Epidermal melanocyte (primary cell): ENCODE results near the gene LYZL4.

Experiments used
- DNase-seq: peaks from one replicate; pipeline ENCODE4 v3.0.0; 2011; ENCODE audit warnings: low spot score; ENCODE audit not compliant: insufficient read length

The LYZL4 gene

DNA sequence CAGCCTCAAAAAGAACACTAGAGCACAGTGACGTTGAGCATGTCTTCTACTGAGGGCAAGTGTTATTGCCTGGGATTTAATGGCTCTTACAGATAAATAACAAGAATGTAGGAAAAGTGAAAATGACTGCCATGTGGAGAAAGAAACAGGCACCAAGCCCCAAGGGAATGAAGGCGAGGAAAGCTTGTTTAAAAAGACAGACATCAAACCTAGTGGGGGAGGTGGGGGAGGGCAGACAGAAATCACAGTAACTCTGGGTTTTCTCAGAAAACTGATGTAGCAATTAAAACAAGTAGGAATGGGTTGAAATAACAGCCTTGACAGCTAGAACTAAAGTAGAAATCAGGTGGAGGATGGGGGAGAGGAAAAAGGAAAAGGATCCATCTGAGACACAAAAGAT, 18.4 kb upstream of the LYZL4 start:
- DNase-seq: no peak

- no peak for DNase-seq
These were observed 15.5 kb upstream of the LYZL4 start for GRCh38 chr3:42425736-42426407.

- DNase-seq: no peak
These were observed 14.5 kb upstream of the LYZL4 start for GRCh38 chr3:42424911-42425310.

DNA sequence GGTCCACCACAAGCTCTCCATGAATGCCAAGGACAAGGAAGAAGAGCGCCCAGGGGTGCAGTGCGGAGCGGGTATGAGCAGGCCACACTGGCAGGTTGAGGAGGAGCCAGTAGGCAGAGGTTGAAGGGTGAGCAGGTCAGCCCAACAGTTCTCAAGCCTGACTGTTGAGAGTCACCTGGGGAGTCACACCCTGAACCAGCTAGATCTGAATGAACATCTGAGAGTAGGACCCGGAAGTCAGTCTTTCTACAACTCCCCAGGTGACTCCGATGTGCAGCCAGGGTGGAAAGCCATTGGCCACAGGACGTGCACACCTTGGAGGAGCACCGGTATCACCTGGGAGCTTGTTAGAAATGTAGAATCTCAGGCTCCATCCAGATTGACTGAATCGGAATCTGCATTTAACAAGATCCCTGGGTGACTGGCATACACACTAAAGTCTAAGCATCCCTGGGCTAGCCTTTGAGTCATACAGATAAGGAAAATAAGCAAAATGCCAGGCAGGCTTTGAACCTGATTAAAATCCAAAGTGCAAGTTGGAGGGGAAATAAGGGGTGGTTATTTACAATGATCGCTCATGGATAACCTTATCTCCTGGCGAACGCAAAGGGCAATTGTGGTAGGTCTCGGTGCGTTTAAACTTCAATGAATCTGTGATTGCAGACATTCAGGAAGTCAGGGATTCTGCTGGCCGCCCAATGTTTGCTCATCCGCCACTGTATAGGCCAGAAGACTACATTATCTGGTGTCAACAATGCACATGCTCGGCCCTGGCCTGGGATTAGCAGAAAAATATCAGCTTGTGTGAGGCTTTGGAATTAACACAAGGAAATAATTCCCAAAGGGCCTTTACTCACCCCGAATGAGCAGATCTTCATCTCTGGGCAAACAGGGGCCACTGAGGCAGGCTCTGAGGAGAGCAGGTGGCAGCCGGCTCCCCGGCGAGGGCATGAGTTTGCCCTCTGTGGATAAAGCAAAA, 11.7 kb upstream of the LYZL4 start:
- DNase-seq: no peak

DNA sequence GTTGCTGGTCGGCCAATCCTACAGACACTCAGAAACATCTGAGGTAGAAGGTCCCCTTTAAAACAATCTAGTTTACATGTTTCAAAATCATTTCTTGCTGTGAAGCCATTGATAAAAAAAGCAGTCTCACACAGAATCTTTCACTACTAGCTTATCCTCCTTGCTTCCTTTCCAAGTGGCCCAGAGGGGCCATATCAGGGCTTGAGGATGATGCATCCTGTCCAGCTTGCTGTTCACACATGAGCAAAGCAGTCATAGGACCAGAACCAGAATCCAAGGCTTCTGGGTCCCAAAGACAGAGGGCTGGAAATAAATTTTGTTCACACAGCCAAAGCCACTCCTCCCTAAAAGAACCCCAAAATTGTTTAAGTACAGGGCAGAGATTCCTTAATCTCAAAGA, 9.2 kb upstream of the LYZL4 start:
- no peak for DNase-seq

GRCh38 chr3:42412526-42413155, 2.2 kb upstream of the LYZL4 start:
- no peak for DNase-seq

DNA sequence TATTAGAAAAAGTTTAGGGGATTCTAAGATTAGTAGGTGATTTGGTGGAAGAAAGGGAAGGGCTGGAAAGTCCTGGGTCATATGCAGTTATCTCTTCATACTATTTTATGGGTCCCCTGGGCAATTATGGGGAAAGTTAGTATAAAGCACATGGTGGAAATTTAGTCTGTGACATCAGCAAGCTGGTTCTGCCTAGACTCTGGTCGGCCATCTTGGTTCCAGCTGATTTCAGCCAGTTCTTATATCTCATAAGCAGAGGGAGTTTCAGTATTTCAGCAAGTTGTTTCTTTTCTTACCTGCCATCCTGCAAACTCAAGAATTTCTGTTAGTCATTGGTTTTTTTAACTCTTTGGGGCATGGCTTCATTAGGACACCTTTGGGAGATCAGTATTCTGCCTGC, 1.0 kb upstream of the LYZL4 start:
- no peak for DNase-seq

- no peak for DNase-seq
These were observed 2.3 kb downstream of the LYZL4 start for GRCh38 chr3:42408156-42408555.

DNA sequence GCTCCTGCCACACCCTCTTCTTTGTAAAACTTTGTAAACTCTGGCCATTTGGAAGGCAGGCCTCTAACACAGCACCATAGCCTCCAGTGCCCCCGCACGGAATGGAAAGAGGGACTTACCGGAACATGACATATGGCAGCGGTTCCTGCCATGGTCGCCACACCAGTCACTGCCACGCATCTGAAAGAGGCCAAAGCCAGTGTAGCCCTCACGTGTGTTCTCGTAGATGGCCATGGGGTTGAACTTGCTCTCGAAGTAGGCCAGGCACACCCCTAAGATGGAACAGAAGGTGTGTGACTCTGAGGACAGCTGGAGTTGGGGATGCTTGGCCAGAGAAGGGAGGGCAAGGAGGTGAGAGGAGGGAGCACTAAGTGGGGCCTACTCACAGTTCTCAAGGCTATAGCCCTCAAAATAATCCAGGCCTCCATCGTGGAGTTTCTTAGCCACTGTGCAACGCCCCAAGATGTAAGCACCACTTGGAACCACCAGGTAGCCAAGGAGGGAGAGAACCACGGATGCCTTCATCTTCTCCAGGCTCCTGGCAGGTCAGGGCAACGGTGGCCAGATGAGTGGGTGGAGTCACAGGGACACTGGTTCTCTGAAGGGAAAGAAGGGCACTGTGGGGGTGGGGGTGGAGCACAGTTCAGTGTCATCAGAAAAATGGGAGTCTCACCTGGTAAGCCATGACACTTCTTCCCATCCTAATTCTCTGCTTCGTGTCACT, 3.5 kb downstream of the LYZL4 start:
- no peak for DNase-seq

GRCh38 chr3:42405857-42406256, 4.6 kb downstream of the LYZL4 start:
- DNase-seq: no peak

DNA sequence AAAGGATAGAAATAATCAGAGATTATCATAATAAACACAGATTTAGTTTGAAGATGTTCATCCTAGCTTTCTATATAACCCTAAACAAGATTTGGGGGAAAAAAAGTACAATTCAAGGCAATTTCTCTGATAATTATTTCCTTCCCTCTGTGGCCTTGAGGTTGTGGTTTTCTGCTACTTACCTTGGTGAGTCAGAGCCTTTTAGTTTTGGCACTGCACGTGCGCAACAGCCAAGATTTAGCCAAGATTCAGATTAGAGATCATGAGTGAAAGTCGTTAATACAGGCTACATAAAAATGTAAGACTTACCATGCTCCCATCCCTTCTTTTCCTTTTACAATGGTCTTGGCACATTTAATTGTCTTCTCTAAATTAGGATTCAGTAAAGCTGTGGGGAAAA, 6.7 kb downstream of the LYZL4 start:
- DNase-seq: no peak

DNA sequence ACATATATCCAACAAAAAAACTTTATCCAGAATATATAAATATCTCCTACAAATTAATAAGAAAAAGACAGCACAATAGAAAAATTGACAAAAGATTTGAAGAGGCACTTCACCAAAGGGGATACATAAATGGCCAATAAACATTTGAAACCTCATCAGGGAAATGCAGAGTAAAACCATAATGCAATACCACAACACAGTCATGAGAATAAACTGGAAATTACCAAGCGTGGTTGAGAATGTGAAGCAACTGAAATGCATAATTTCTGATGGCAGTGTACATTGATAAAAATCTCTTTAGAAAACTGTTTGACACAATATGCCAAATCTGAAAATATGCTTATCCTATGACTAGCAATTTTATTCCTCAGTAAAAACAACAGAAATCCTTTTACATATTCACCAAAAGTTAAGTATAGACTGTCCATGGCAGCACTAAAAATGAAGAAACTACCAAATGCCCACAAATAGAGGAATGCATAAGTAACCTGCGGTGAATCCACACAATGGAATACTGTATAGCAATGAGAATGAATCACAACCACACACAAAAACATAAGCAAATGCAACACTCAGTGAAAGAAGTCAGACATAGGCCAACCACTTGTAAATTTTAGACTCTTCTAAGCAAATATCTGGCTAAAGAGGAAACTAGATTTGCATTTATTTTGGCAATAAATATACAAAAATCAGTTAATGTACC, 7.9 kb downstream of the LYZL4 start:
- no peak for DNase-seq

- DNase-seq: no peak
These were observed 12.3 kb downstream of the LYZL4 start for GRCh38 chr3:42398080-42398479.

GRCh38 chr3:42397644-42398043, 12.8 kb downstream of the LYZL4 start:
- no peak for DNase-seq

DNA sequence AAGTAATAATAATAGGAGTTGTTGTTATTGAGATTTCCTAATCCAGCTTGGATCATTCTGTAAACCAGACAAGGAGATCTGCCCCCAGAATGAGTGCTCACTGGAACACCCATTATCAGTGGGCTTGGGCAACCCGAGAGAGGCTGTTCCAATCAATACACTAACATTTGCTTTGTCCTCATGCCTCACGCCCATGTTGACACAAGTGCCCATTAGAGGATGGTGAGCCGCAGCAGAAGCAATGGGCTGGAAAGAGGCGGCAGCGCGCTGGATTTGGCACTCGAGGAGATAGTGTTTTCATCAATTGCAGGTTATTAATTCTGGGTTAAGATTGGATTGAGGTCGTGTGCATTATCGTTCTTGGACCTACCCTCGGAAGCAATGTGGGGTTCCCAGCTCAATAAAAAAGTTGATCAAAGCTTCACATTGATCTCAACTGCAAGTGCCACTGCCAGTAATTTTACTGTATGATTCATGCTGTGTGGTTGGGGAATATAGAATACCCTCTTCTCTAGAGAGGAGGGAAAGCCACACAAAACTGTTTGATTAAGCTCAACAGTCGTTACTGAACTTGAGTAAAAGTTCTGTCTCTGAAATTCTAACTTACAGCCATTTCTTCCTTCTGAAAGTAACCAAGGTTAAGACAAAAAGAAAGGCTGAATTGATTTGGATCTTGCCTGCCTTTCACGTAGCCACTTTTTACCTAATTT, 15.7 kb downstream of the LYZL4 start:
- DNase-seq: no peak

DNA sequence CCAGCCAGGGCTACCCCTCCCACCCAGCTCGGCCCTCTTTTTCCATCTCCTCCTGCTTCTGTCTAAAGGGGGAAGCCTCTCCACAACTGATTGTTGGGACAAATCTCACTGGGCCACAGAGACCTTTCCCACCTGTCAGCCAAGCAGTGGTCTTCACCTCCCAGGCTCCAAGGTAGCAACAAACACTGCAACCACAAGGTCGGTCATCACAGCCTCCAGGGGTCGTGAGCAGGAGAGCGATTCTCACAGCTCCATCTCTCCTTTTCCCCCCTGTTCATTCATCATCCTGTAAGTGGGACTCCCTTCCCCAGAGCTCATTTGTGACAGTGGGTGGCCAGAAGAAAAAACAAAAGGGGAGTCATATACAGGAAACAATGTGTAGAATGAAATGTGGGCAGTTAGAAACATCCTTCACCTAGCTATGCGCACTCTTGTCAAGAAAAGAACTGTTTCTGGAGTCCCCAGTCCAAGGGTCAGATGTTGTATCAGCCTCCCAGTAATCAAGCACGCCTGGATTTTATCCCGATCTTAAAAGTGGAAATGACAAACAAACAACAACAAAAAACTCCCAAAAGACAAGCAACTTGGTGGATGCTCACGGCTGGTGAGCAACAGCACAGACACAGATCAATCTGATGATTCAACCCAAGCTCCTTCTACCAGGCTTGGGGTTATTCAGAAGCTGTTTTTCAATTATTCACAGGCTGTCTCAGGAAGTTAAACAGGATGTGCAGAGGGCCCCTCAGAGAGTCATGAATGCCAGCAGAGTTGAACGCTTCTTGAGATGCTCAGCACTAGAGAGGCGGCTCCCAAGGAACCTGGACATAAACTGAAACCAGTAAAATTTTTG, 22.4 kb downstream of the LYZL4 start:
- no peak for DNase-seq

- DNase-seq: no peak
These were observed 28.8 kb downstream of the LYZL4 start for GRCh38 chr3:42381551-42382082.

DNA sequence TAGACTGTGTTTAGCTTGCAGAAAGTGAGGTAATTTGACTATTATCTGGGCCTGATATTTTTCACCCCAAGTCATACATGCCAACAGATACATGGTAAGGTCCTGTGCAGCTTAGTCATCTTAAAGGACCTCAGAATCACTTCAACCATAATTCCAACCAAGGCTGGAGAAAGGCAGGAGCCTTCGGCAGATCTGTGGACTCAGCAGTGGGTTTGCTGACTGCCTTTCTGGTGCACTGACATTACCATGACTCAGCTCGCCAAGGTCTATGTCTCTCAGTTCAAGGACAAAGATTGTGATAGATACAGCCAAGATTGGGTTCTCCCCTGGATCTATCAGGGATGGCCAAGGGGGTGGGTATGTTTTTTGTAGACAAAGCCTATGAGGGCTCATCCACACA, 32.7 kb downstream of the LYZL4 start:
- DNase-seq: no peak

- DNase-seq: no peak
These were observed 34.0 kb downstream of the LYZL4 start for GRCh38 chr3:42376344-42376798.
